ENCODE data around the gene GPR68.

- TF ChIP-seq, protein P1, sequence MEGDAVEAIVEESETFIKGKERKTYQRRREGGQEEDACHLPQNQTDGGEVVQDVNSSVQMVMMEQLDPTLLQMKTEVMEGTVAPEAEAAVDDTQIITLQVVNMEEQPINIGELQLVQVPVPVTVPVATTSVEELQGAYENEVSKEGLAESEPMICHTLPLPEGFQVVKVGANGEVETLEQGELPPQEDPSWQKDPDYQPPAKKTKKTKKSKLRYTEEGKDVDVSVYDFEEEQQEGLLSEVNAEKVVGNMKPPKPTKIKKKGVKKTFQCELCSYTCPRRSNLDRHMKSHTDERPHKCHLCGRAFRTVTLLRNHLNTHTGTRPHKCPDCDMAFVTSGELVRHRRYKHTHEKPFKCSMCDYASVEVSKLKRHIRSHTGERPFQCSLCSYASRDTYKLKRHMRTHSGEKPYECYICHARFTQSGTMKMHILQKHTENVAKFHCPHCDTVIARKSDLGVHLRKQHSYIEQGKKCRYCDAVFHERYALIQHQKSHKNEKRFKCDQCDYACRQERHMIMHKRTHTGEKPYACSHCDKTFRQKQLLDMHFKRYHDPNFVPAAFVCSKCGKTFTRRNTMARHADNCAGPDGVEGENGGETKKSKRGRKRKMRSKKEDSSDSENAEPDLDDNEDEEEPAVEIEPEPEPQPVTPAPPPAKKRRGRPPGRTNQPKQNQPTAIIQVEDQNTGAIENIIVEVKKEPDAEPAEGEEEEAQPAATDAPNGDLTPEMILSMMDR (conservative IDR thresholded peaks at IDR 0.05; ENCODE audit: low read length): no peak
- no peak for TF ChIP-seq EZH2phosphoT487 (IDR thresholded peaks at IDR 0.05; ENCODE audit: borderline replicate concordance)
Observed at GRCh38 chr14:91231446-91231845, 13.1 kb downstream of the GPR68 start.
